ENCODE data around the gene NUAK1. TPM values are rescaled to one million over a fixed set of nuclear protein-coding genes. Genes with fewer than 3 reads are reported as not detected.

Gene NUAK1
- total RNA-seq, 4 donors from 2014 or later, result 22.6 to 44.3 (median 38.4) TPM

- Histone ChIP-seq H3K4me3 (no peak overlapping the region), H3K36me3 (peaks cover 36% of the 10 kb centered on the region), H3K9me3 (no peaks in the 10 kb centered on the region), H3K27me3 (no peaks in the 10 kb centered on the region), H3K4me1 (peaks cover 43% of the 10 kb centered on the region), H3K27ac (no peak overlapping the region)
- no peak for DNase-seq (ENCODE audit: low spot score in 2 of 2)
- no peak for TF ChIP-seq POLR2AphosphoS5 (IDR thresholded peaks at IDR 0.05)
- no peak for TF ChIP-seq EP300 (IDR thresholded peaks at IDR 0.05)
- no peak for TF ChIP-seq CTCF (IDR thresholded peaks at IDR 0.05)
- no peak for TF ChIP-seq POLR2A (IDR thresholded peaks at IDR 0.05)
- 68% methylated on average over 2 of the region's 2 CpGs for WGBS
Observed at GRCh38 chr12:106085213-106085612, 53.5 kb downstream of the NUAK1 start.

- Histone ChIP-seq H3K9me3 (no peaks in the 10 kb centered on the region), H3K27me3 (no peaks in the 10 kb centered on the region), H3K4me1 (peaks cover 43% of the 10 kb centered on the region), H3K4me3 (no peak overlapping the region), H3K36me3 (peaks cover 39% of the 10 kb centered on the region), H3K27ac (peak overlapping the region; percentile 43)
- no peak for DNase-seq (ENCODE audit: low spot score in 2 of 2)
- 55% methylated on average over 3 of the region's 3 CpGs for WGBS
- TF ChIP-seq EP300 (IDR thresholded peaks at IDR 0.05), result no peak
- TF ChIP-seq POLR2A (IDR thresholded peaks at IDR 0.05), result no peak
- TF ChIP-seq POLR2AphosphoS5 (IDR thresholded peaks at IDR 0.05), result no peak
- no peak for TF ChIP-seq CTCF (IDR thresholded peaks at IDR 0.05)
Observed at GRCh38 chr12:106084759-106085158, 54.0 kb downstream of the NUAK1 start.

- Histone ChIP-seq H3K36me3 (peaks cover 43% of the 10 kb centered on the region), H3K27me3 (no peaks in the 10 kb centered on the region), H3K27ac (peak overlapping the region; percentile 43), H3K4me3 (no peak overlapping the region), H3K9me3 (no peaks in the 10 kb centered on the region), H3K4me1 (peaks cover 43% of the 10 kb centered on the region)
- DNase-seq (ENCODE audit: low spot score in 2 of 2), result no peak
- no peak for TF ChIP-seq EP300 (IDR thresholded peaks at IDR 0.05)
- no peak for TF ChIP-seq POLR2A (IDR thresholded peaks at IDR 0.05)
- TF ChIP-seq CTCF (IDR thresholded peaks at IDR 0.05), result no peak
- no peak for TF ChIP-seq POLR2AphosphoS5 (IDR thresholded peaks at IDR 0.05)
- 67% methylated on average over 9 of the region's 10 CpGs for WGBS
Observed at GRCh38 chr12:106084014-106084671, 54.6 kb downstream of the NUAK1 start.

- Histone ChIP-seq H3K36me3 (peaks cover 49% of the 10 kb centered on the region), H3K4me3 (no peak overlapping the region), H3K4me1 (peaks cover 46% of the 10 kb centered on the region), H3K27me3 (no peaks in the 10 kb centered on the region), H3K27ac (no peak overlapping the region), H3K9me3 (no peaks in the 10 kb centered on the region)
- TF ChIP-seq EP300 (IDR thresholded peaks at IDR 0.05) (no peak), POLR2AphosphoS5 (IDR thresholded peaks at IDR 0.05) (no peak), CTCF (IDR thresholded peaks at IDR 0.05) (no peak), POLR2A (IDR thresholded peaks at IDR 0.05) (no peak)
- WGBS, result 94% methylated on average over 15 of the region's 15 CpGs
- no peak for DNase-seq (ENCODE audit: low spot score in 2 of 2)
Observed at GRCh38 chr12:106082216-106083175, 56.3 kb downstream of the NUAK1 start.

- Histone ChIP-seq H3K27me3 (no peaks in the 10 kb centered on the region), H3K36me3 (peaks cover 57% of the 10 kb centered on the region), H3K9me3 (no peaks in the 10 kb centered on the region), H3K4me1 (peaks cover 46% of the 10 kb centered on the region), H3K27ac (no peak overlapping the region), H3K4me3 (no peak overlapping the region)
- no peak for DNase-seq (ENCODE audit: low spot score in 2 of 2)
- TF ChIP-seq POLR2A (IDR thresholded peaks at IDR 0.05) (no peak), EP300 (IDR thresholded peaks at IDR 0.05) (no peak), CTCF (IDR thresholded peaks at IDR 0.05) (no peak), POLR2AphosphoS5 (IDR thresholded peaks at IDR 0.05) (no peak)
Observed at GRCh38 chr12:106081606-106082005, 57.1 kb downstream of the NUAK1 start.
